HepG2 (cell line): ENCODE measurements around the gene ULK4. TPM values are rescaled to one million over a fixed set of nuclear protein-coding genes. Genes with fewer than 3 reads are reported as not detected.

ENCODE experiments used
- AHR ChIP-seq: IDR thresholded peaks from 2 replicates; pipeline ENCODE4 v1.6.1; 2018; ENCODE audit warnings: missing genetic modification reagents, missing compliant biosample characterization
- ATRX ChIP-seq: sonication (generic); formaldehyde crosslinking; IDR thresholded peaks from 2 replicates; pipeline ENCODE4 v1.4.0; 2020; ENCODE audit warnings: missing genetic modification reagents, borderline replicate concordance
- GABPA ChIP-seq, 2 experiments: IDR thresholded peaks; 2 replicates each; pipeline ENCODE4 v1.6.1; 2011 to 2016; ENCODE audit warnings: low read depth in 2 of 2, low read length in 1 of 2, missing biosample characterization in 1 of 2, missing genetic modification characterization in 1 of 2
- PCBP1 ChIP-seq: fragments of 200-400 bp; formaldehyde crosslinking; IDR thresholded peaks from 2 replicates; pipeline ENCODE4 v1.6.1; 2017; ENCODE audit warnings: mild to moderate bottlenecking, low read depth, low read length, borderline replicate concordance
- PHF21A ChIP-seq: sonication (generic); formaldehyde crosslinking; IDR thresholded peaks from 2 replicates; pipeline ENCODE4 v1.5.0; 2020; ENCODE audit warnings: mild to moderate bottlenecking, missing genetic modification reagents
- SP140L ChIP-seq: sonication (generic); formaldehyde crosslinking; IDR thresholded peaks from 2 replicates; pipeline ENCODE4 v1.4.0; 2020; ENCODE audit warnings: missing genetic modification reagents, borderline replicate concordance
- SP2 ChIP-seq: sonication (generic); formaldehyde crosslinking; IDR thresholded peaks from 2 replicates; pipeline ENCODE4 v1.5.1; 2020; ENCODE audit warnings: mild to moderate bottlenecking, missing genetic modification reagents
- TEAD3 ChIP-seq: optimal IDR thresholded peaks from 2 replicates; pipeline ENCODE3; 2016; ENCODE audit warnings: borderline replicate concordance
- ZNF569 ChIP-seq: sonication (generic); formaldehyde crosslinking; IDR thresholded peaks from 2 replicates; pipeline ENCODE4 v1.5.0; 2020; ENCODE audit warnings: mild to moderate bottlenecking, missing genetic modification reagents, moderate library complexity, borderline replicate concordance
- ZSCAN31 ChIP-seq: sonication (generic); formaldehyde crosslinking; IDR thresholded peaks from 2 replicates; pipeline ENCODE4 v1.5.0; 2020; ENCODE audit warnings: low read depth, mild to moderate bottlenecking, missing genetic modification reagents
- polyA plus RNA-seq, 8 experiments: library from polyadenylated mRNA; depleted of rRNA in 3 of 8; stranded (reverse) in 7 of 8; unstranded in 1 of 8; fragments of >200 nt; fragmentation: Illumina TruSeq in 4 of 8; extraction: Trizol in 4 of 8; gene quantifications; 2 replicates each; pipeline versions ENCODE4 v1.2.1 to v1.2.3, GENCODE V29; 2011 to 2016; ENCODE audit warnings: low read depth in 4 of 8, missing spikeins in 1 of 8, mixed read lengths in 1 of 8; ENCODE audit not compliant: insufficient read depth in 1 of 8
- total RNA-seq, 5 experiments: library from RNA; depleted of rRNA; stranded (reverse); fragments of >200 nt; fragmentation: Illumina TruSeq; extraction: Trizol; gene quantifications; 2 replicates each; pipeline ENCODE4 v1.2.3, GENCODE V29; 2016; ENCODE audit warnings: low read depth in 1 of 5
- TF ChIP-seq, protein P1 (sequence below): sonication (generic); formaldehyde crosslinking; IDR thresholded peaks from 2 replicates; pipeline ENCODE4 v1.4.0; 2020; ENCODE audit warnings: low read depth, missing genetic modification reagents
- TF ChIP-seq, protein P2 (sequence below): sonication (generic); formaldehyde crosslinking; IDR thresholded peaks from 2 replicates; pipeline ENCODE4 v1.4.0; 2020; ENCODE audit warnings: missing genetic modification reagents
- TF ChIP-seq, protein P3 (sequence below), 2 experiments: fragments of 450-650 bp in 1 of 2; sonication (generic) in 1 of 2; formaldehyde crosslinking; IDR thresholded peaks; 2 replicates each; pipeline versions ENCODE4 v1.5.0 to v1.8.0; 2020 to 2022; ENCODE audit warnings: mild to moderate bottlenecking in 1 of 2, missing genetic modification reagents in 1 of 2
- TF ChIP-seq, protein P4 (sequence below): sonication (generic); formaldehyde crosslinking; IDR thresholded peaks from 2 replicates; pipeline ENCODE4 v1.5.0; 2020; ENCODE audit warnings: mild to moderate bottlenecking, missing genetic modification reagents
- TF ChIP-seq, protein P5 (sequence below): sonication (generic); formaldehyde crosslinking; IDR thresholded peaks from 2 replicates; pipeline ENCODE4 v1.8.1; 2023; ENCODE audit warnings: mild to moderate bottlenecking, inconsistent platforms, moderate library complexity, missing genetic modification reagents, borderline replicate concordance

The ULK4 gene
- total and polyA plus RNA-seq, 2 of the 13 experiments (the other 11 are each of a cell fraction or from before 2014, with no cell fraction given): 6.7 to 11.8 TPM

DNA sequence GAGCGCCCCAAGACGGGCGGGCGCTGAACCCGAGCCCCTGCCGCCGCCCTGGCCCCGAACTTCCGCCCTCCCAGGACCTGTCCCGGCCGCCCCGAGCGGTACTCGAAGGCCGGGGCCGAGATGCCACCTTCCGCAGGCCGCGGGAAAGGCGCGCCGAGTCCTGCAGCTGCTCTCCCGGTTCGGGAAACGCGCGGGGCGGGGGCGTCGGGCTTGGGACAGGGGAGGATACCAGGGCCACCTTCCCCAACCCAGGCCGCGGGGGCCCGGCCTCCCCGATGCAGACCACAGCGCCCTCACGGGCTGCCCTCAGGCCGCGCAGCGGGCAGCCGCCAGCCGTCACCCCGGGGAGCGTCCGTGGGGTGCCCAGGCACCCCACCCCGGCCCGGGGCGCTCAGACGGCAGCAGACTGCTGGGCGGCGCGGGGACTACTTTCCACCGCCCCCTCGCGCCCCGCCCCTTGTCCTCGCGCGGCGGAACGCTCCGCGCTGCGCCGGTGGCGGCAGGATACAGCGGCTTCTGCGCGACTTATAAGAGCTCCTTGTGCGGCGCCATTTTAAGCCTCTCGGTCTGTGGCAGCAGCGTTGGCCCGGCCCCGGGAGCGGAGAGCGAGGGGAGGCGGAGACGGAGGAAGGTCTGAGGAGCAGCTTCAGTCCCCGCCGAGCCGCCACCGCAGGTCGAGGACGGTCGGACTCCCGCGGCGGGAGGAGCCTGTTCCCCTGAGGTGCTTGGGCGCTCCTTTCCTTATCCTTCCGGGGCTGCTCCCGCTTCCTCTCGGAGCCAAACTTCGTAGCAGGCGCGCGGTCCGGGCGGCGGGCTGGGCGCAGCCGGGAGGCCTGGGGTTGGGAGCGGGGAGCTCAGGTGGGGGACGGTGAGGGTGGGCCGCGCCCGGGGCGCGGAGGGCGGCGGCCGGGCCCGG, 762.7 kb downstream of the ULK4 start, which contains the start of gene CTNNB1 (continued):
- TF ChIP-seq, protein P1, sequence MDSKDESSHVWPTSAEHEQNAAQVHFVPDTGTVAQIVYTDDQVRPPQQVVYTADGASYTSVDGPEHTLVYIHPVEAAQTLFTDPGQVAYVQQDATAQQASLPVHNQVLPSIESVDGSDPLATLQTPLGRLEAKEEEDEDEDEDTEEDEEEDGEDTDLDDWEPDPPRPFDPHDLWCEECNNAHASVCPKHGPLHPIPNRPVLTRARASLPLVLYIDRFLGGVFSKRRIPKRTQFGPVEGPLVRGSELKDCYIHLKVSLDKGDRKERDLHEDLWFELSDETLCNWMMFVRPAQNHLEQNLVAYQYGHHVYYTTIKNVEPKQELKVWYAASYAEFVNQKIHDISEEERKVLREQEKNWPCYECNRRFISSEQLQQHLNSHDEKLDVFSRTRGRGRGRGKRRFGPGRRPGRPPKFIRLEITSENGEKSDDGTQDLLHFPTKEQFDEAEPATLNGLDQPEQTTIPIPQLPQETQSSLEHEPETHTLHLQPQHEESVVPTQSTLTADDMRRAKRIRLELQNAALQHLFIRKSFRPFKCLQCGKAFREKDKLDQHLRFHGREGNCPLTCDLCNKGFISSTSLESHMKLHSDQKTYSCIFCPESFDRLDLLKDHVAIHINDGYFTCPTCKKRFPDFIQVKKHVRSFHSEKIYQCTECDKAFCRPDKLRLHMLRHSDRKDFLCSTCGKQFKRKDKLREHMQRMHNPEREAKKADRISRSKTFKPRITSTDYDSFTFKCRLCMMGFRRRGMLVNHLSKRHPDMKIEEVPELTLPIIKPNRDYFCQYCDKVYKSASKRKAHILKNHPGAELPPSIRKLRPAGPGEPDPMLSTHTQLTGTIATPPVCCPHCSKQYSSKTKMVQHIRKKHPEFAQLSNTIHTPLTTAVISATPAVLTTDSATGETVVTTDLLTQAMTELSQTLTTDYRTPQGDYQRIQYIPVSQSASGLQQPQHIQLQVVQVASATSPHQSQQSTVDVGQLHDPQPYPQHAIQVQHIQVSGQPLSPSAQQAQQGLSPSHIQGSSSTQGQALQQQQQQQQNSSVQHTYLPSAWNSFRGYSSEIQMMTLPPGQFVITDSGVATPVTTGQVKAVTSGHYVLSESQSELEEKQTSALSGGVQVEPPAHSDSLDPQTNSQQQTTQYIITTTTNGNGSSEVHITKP: peak; percentile 65
- peak; percentile 97 for TF ChIP-seq AHR (CRISPR knock-in tag)
- TF ChIP-seq, protein P2, sequence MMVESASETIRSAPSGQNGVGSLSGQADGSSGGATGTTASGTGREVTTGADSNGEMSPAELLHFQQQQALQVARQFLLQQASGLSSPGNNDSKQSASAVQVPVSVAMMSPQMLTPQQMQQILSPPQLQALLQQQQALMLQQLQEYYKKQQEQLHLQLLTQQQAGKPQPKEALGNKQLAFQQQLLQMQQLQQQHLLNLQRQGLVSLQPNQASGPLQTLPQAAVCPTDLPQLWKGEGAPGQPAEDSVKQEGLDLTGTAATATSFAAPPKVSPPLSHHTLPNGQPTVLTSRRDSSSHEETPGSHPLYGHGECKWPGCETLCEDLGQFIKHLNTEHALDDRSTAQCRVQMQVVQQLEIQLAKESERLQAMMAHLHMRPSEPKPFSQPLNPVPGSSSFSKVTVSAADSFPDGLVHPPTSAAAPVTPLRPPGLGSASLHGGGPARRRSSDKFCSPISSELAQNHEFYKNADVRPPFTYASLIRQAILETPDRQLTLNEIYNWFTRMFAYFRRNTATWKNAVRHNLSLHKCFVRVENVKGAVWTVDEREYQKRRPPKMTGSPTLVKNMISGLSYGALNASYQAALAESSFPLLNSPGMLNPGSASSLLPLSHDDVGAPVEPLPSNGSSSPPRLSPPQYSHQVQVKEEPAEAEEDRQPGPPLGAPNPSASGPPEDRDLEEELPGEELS: peak; percentile 69; the same call in 1 of the 2 replicates
- TF ChIP-seq, protein P3, sequence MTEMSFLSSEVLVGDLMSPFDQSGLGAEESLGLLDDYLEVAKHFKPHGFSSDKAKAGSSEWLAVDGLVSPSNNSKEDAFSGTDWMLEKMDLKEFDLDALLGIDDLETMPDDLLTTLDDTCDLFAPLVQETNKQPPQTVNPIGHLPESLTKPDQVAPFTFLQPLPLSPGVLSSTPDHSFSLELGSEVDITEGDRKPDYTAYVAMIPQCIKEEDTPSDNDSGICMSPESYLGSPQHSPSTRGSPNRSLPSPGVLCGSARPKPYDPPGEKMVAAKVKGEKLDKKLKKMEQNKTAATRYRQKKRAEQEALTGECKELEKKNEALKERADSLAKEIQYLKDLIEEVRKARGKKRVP (CRISPR knock-in tag; IDR thresholded peaks at IDR 0.05): peak in 1 of 2 experiments; percentile 79; a peak in 2 of 4 replicates
- TF ChIP-seq, protein P4, sequence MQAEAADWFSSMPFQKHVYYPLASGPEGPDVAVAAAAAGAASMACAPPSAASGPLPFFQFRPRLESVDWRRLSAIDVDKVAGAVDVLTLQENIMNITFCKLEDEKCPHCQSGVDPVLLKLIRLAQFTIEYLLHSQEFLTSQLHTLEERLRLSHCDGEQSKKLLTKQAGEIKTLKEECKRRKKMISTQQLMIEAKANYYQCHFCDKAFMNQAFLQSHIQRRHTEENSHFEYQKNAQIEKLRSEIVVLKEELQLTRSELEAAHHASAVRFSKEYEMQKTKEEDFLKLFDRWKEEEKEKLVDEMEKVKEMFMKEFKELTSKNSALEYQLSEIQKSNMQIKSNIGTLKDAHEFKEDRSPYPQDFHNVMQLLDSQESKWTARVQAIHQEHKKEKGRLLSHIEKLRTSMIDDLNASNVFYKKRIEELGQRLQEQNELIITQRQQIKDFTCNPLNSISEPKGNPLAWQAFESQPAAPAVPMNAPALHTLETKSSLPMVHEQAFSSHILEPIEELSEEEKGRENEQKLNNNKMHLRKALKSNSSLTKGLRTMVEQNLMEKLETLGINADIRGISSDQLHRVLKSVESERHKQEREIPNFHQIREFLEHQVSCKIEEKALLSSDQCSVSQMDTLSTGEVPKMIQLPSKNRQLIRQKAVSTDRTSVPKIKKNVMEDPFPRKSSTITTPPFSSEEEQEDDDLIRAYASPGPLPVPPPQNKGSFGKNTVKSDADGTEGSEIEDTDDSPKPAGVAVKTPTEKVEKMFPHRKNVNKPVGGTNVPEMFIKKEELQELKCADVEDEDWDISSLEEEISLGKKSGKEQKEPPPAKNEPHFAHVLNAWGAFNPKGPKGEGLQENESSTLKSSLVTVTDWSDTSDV: peak; percentile 41; the same call in 1 of the 2 replicates
- TF ChIP-seq SP140L: no peak
- no peak for TF ChIP-seq GABPA (IDR thresholded peaks at IDR 0.05; ENCODE audit: low read depth, low read length)
- peak; percentile 9; the same call in 1 of the 2 replicates for TF ChIP-seq GABPA (CRISPR knock-in tag; IDR thresholded peaks at IDR 0.05; ENCODE audit: low read depth)
- no peak; the same call in 1 of the 2 replicates for TF ChIP-seq ATRX (CRISPR knock-in tag)
- TF ChIP-seq SP2 (CRISPR knock-in tag): peak; percentile 53; the same call in 1 of the 2 replicates
- TF ChIP-seq PHF21A: peak; percentile 74; the same call in 1 of the 2 replicates
- peak; percentile 100 for TF ChIP-seq PCBP1
- TF ChIP-seq ZSCAN31 (CRISPR knock-in tag): peak; percentile 91
- TF ChIP-seq ZNF569 (CRISPR knock-in tag): no peak
- TF ChIP-seq TEAD3 (CRISPR knock-in tag): peak; percentile 86
- TF ChIP-seq, protein P5, sequence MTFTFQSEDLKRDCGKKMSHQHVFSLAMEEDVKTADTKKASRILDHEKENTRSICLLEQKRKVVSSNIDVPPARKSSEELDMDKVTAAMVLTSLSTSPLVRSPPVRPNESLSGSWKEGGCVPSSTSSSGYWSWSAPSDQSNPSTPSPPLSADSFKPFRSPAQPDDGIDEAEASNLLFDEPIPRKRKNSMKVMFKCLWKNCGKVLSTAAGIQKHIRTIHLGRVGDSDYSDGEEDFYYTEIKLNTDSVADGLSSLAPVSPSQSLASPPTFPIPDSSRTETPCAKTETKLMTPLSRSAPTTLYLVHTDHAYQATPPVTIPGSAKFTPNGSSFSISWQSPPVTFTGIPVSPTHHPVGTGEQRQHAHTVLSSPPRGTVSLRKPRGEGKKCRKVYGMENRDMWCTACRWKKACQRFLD (CRISPR knock-in tag): no peak; the same call in 1 of the 2 replicates
